Lung microvascular endothelial cell (primary cell): ENCODE data around the gene CDH3. TPM values are rescaled to one million over a fixed set of nuclear protein-coding genes. Genes with fewer than 3 reads are reported as not detected.

Source experiments
- DNase-seq, 2 donors: peaks; one replicate each; pipeline versions ENCODE4 v3.0.0 to v3.0.0-alpha.2; 2010; ENCODE audit warnings: low read depth in 2 of 2
- total RNA-seq: library from RNA; depleted of rRNA; stranded (reverse); fragments of >200 nt; gene quantifications from 2 replicates; pipeline ENCODE4 v1.2.1, GENCODE V29; 2014

The CDH3 gene
- total RNA-seq, 1 donor from 2014 or later: not detected

GRCh38 chr16:68737046-68737729 is 92.1 kb downstream of the CDH3 start, which contains the start of gene CDH1:
Gene CDH1 (plus strand): TSS chr16:68737292. CDS start chr16:68737416, 124 bp downstream.
- no peak for DNase-seq

- DNase-seq: no peak
Observed at GRCh38 chr16:68737730-68738629, 92.9 kb downstream of the CDH3 start.

- DNase-seq: no peak
Observed at GRCh38 chr16:68739964-68740627, 95.0 kb downstream of the CDH3 start.

- no peak for DNase-seq
Observed at GRCh38 chr16:68740628-68741346, 95.7 kb downstream of the CDH3 start.

GRCh38 chr16:68743664-68744063 is 98.6 kb downstream of the CDH3 start:
- no peak for DNase-seq

GRCh38 chr16:68744744-68745280 is 99.7 kb downstream of the CDH3 start:
- DNase-seq: no peak

- no peak for DNase-seq
Observed at GRCh38 chr16:68746951-68747350, 101.8 kb downstream of the CDH3 start.

GRCh38 chr16:68749432-68749831 is 104.3 kb downstream of the CDH3 start:
- no peak for DNase-seq

Other genes with a start within 250 kb of the CDH3 start
- gene SMPD3, start 196.8 kb upstream of the CDH3 start, total RNA-seq: under 0.01 TPM in 2 replicates
- gene ZFP90, start 106.0 kb upstream of the CDH3 start, total RNA-seq: 12.4 and 14.7 TPM in 2 replicates
- not detected in 2 replicates for gene CDH1, start 92.0 kb downstream of the CDH3 start, total RNA-seq
- gene TANGO6, start 198.2 kb downstream of the CDH3 start, total RNA-seq: 10.7 and 17.1 TPM in 2 replicates